Stimulated activated CD4-positive, alpha-beta T cell treated with anti-CD3 and anti-CD28 coated beads, Interleukin-2, amount 100 ng/mL, for 4 hours (primary cell): ENCODE results near the gene RAPH1.

ENCODE experiments used
- DNase-seq: peaks from one replicate; pipeline ENCODE4 v3.0.0-alpha.2; 2020; ENCODE audit warnings: low read depth

The RAPH1 gene

DNA sequence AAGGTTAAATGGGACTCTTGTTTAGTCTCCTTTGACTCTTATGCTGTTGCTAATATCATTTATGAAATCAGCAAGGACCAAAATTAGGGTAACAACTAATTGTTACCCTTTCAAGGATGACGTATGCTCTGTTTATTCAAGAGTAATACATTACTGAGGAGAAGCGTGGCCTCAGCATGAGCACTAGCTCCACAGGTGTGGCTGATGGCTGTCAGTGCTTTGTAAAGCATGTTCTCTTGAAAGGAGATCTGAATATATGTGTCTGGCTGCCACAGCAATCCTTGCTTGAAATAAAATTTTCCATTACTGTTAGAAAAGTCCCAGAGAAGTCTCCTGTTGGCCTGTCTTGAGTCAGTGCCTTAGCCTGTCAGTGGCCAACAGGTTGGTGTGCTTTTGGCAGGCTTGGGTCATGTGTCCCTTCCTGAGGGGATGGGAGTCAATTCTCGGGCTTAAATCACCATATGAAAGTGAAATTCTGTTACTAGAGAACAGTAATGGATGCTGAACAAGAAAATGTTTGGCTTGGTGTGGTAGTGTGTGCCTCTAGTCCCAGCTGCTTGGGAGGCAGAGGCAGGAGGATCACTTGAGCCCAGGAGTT lies 174.2 kb downstream of the RAPH1 start:
- no peak for DNase-seq

DNA sequence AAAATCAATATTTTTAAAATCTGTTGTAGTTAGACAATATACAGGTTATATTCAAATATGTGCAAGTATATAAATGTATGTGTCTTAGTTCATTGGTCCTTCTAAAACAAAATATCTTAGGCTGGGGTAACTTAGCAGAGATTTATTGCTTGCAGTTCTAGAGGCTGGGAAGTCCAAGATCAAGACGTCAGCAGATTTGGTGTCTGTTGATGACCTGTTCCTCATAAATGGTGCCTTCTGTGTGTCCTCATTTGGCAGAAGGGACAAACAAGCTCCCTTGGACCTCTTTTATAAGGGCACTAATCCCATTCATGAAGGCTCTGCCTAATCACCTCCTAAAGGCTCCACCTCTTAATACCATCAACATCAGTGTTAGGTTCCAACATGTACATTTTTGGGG lies 175.7 kb downstream of the RAPH1 start:
- no peak for DNase-seq

DNA sequence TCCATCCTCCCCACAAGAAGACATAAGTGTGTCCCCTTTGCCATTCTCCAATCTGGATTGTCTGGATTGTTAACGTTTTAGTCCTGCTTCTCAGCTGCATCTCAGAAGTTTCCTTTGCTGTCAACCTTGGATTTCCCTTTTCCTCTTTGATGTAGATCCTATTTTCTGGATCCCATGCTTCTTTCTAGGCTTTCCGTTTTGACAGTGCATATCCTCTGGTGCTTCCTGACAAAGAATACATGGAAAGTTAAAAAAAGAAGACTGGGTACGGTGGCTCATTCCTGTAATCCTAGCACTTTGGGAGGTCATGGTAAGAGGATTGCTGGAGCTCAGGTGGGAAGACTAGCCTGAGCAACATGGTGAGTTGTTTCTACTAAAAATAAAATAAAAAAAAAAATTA lies 180.1 kb downstream of the RAPH1 start:
- no peak for DNase-seq

DNA sequence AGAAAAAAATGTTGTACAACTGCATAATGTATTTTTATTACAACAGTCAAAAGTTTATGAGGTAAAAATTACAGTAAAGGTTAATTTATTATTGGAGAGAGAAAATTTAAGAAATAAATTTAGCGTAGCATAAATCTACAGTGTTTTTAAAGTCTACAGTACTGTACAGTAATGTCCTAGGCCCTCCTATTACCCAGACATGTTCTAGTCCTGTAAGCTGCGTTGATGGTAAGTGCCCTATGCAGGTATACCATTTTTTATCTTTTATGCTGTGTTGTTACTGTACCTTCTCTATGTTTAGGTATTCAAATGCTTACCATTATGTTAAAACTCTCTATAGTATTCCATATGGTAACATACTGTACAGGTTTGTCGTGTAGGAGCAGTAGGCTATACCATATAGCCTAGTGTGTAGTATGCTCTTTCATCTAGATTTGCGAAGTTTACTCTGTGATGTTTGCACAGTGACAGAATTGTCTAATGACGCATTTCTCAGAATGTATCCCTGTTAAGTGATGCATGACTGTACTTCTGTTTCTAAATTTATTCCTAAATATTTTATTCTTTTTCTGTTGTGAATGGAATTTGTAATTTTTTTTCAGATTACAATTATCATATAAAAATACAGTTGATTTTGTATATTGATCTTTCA lies 182.4 kb downstream of the RAPH1 start:
- DNase-seq = no peak

DNA sequence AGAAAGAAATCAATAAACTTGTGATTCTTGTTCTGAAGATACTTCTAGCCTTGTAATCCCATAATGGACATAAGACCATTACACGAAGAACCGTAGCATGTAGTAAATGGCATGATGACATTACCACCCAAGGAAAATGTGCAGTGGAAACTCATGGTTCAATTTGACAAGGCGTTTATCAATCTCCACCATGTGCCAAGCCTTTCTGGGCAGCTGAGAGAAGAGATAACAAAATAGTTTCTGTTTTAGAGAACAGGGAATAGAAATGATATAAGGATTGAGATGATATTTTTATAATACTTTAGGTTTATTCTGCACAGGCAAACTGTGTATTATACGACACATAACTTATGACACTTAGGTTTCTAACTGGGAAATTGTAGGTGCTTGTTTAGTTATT lies 187.7 kb downstream of the RAPH1 start:
- no peak for DNase-seq

DNA sequence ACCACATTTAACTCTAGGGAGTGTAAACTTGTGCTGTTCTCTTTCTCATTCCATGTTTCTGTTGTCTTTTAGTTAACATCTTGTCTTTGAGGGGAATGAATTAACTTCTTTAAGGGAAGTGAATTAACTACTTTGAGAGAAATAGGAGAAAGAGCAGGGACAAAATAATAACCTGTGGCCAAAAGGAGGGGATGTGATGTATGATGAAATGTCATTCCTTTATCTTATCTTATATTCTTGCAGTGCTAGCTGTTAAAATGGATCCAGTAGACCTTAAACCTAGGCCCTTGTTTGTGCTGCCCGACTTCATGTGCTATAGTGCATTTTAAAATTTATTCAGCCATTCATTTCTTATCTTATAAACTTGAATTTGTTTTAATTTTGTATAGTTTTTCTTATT lies 188.5 kb downstream of the RAPH1 start:
- no peak for DNase-seq

DNA sequence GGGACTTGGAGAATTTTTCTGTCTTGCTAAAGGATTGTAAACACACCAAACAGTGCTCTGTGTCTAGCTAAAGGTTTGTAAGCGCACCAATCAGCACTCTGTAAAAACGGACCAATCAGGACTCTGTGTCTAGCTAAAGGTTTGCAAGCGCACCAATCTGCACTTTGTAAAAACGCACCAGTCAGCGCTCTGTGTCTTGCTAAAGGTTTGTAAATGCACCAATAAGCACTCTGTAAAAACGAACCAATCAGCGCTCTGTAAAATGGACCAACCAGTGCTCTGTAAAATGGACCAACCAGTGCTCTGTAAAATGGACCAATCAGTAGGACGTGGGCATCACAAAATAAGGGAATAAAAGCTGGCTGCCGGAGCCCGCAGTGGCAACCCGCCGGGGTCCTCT lies 190.4 kb downstream of the RAPH1 start:
- no peak for DNase-seq
